ENCODE results near the gene ZNF444.

ZNF444 gene

GRCh38 chr19:56120371-56121179 lies 20.5 kb upstream of the ZNF444 start:
- Histone ChIP-seq H4K20me1 (ENCODE audit: insufficient read depth, low read length, poor library complexity, severe bottlenecking) (peaks cover 42% of the 10 kb centered on the region), H3K9ac (ENCODE audit: low read depth, low read length, poor library complexity, severe bottlenecking) (peak overlapping the region; percentile 97), H3K4me3 (ENCODE audit: low read length, poor library complexity, severe bottlenecking) (peak overlapping the region; percentile 99), H3K4me2 (ENCODE audit: low read depth, low read length, poor library complexity, severe bottlenecking) (peak overlapping the region; percentile 96), H3K9me2 (replicated peaks; ENCODE audit: low read depth, low read length) (no peaks in the 10 kb centered on the region), H3F3A (ENCODE audit: low read depth) (no peaks in the 10 kb centered on the region), H2AFZ (ENCODE audit: low read length) (peak overlapping the region; percentile 76), H3K27me3 (ENCODE audit: insufficient read depth, low read length, poor library complexity, severe bottlenecking) (no peaks in the 10 kb centered on the region), H3K9me3 (ENCODE audit: insufficient read depth, low read depth, low read length) (no peaks in the 10 kb centered on the region), H3K4me1 (ENCODE audit: insufficient read depth, low read length, poor library complexity, severe bottlenecking) (peaks cover 25% of the 10 kb centered on the region), H3K36me3 (ENCODE audit: insufficient read depth, low read length) (no peaks in the 10 kb centered on the region), H3K79me2 (ENCODE audit: insufficient read depth, low read length) (peaks cover 47% of the 10 kb centered on the region)
- TF ChIP-seq EZH2phosphoT487 (IDR thresholded peaks at IDR 0.05; ENCODE audit: borderline replicate concordance), result no peak
- peak; percentile 19; the same call in 1 of the 2 replicates for TF ChIP-seq CTCF (conservative IDR thresholded peaks at IDR 0.05; ENCODE audit: low read length)

GRCh38 chr19:56121180-56122167 lies 19.6 kb upstream of the ZNF444 start, which contains the start of gene ZNF787:
ZNF787 (minus strand) TSS chr19:56121295; CDS start chr19:56103217, 18,078 bp downstream.
- H3K79me2 ChIP-seq (ENCODE audit: insufficient read depth, low read length), result peaks cover 39% of the 10 kb centered on the region
- no peaks in the 10 kb centered on the region for H3F3A ChIP-seq (ENCODE audit: low read depth)
- H2AFZ ChIP-seq (ENCODE audit: low read length), result peak within 1 kb of the TSS; percentile 95
- H3K36me3 ChIP-seq (ENCODE audit: insufficient read depth, low read length), result no peaks in the 10 kb centered on the region
- peaks cover 25% of the 10 kb centered on the region for H3K4me1 ChIP-seq (ENCODE audit: insufficient read depth, low read length, poor library complexity, severe bottlenecking)
- no peaks in the 10 kb centered on the region for H3K27me3 ChIP-seq (ENCODE audit: insufficient read depth, low read length, poor library complexity, severe bottlenecking)
- H3K9me2 ChIP-seq (replicated peaks; ENCODE audit: low read depth, low read length), result no peaks in the 10 kb centered on the region
- H4K20me1 ChIP-seq (ENCODE audit: insufficient read depth, low read length, poor library complexity, severe bottlenecking), result peaks cover 36% of the 10 kb centered on the region
- no peak for TF ChIP-seq CTCF (conservative IDR thresholded peaks at IDR 0.05; ENCODE audit: low read length)
- H3K4me2 ChIP-seq (ENCODE audit: low read depth, low read length, poor library complexity, severe bottlenecking), result peak within 1 kb of the TSS; percentile 96
- H3K9me3 ChIP-seq (ENCODE audit: insufficient read depth, low read depth, low read length), result no peaks in the 10 kb centered on the region
- H3K9ac ChIP-seq (ENCODE audit: low read depth, low read length, poor library complexity, severe bottlenecking), result peak within 1 kb of the TSS; percentile 97
- peak within 1 kb of the TSS; percentile 99 for H3K4me3 ChIP-seq (ENCODE audit: low read length, poor library complexity, severe bottlenecking)

GRCh38 chr19:56123266-56123891 lies 17.7 kb upstream of the ZNF444 start:
- no peaks in the 10 kb centered on the region for H3F3A ChIP-seq (ENCODE audit: low read depth)
- H3K9me3 ChIP-seq (ENCODE audit: insufficient read depth, low read depth, low read length), result no peaks in the 10 kb centered on the region
- H3K9ac ChIP-seq (ENCODE audit: low read depth, low read length, poor library complexity, severe bottlenecking), result no peak overlapping the region
- no peaks in the 10 kb centered on the region for H3K9me2 ChIP-seq (replicated peaks; ENCODE audit: low read depth, low read length)
- peaks cover 18% of the 10 kb centered on the region for H4K20me1 ChIP-seq (ENCODE audit: insufficient read depth, low read length, poor library complexity, severe bottlenecking)
- H3K4me3 ChIP-seq (ENCODE audit: low read length, poor library complexity, severe bottlenecking), result no peak overlapping the region
- no peak overlapping the region for H2AFZ ChIP-seq (ENCODE audit: low read length)
- peaks cover 20% of the 10 kb centered on the region for H3K4me1 ChIP-seq (ENCODE audit: insufficient read depth, low read length, poor library complexity, severe bottlenecking)
- no peaks in the 10 kb centered on the region for H3K36me3 ChIP-seq (ENCODE audit: insufficient read depth, low read length)
- no peak overlapping the region for H3K4me2 ChIP-seq (ENCODE audit: low read depth, low read length, poor library complexity, severe bottlenecking)
- H3K79me2 ChIP-seq (ENCODE audit: insufficient read depth, low read length), result peaks cover 20% of the 10 kb centered on the region
- no peak for TF ChIP-seq CTCF (conservative IDR thresholded peaks at IDR 0.05; ENCODE audit: low read length)
- no peak for TF ChIP-seq EZH2phosphoT487 (IDR thresholded peaks at IDR 0.05; ENCODE audit: borderline replicate concordance)
- no peaks in the 10 kb centered on the region for H3K27me3 ChIP-seq (ENCODE audit: insufficient read depth, low read length, poor library complexity, severe bottlenecking)
